ENCODE results near the gene KLC1.
A peak's percentile ranks its signal among the peaks of the same experiment; 100 is the strongest.

KLC1 gene

GRCh38 chr14:103624860-103625259 lies 4.2 kb upstream of the KLC1 start:
- DNase-seq (ENCODE audit: low spot score), result no peak
- TF ChIP-seq, protein P1, sequence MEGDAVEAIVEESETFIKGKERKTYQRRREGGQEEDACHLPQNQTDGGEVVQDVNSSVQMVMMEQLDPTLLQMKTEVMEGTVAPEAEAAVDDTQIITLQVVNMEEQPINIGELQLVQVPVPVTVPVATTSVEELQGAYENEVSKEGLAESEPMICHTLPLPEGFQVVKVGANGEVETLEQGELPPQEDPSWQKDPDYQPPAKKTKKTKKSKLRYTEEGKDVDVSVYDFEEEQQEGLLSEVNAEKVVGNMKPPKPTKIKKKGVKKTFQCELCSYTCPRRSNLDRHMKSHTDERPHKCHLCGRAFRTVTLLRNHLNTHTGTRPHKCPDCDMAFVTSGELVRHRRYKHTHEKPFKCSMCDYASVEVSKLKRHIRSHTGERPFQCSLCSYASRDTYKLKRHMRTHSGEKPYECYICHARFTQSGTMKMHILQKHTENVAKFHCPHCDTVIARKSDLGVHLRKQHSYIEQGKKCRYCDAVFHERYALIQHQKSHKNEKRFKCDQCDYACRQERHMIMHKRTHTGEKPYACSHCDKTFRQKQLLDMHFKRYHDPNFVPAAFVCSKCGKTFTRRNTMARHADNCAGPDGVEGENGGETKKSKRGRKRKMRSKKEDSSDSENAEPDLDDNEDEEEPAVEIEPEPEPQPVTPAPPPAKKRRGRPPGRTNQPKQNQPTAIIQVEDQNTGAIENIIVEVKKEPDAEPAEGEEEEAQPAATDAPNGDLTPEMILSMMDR (IDR thresholded peaks at IDR 0.05; ENCODE audit: borderline replicate concordance, control extremely low read depth, extremely low read depth, insufficient read depth, missing control alignments), result no peak
- in situ Hi-C loops (cut with MboI; ENCODE audit: low sequenced_read_pairs, unreplicated experiment), result no loop called here

- no peak for DNase-seq (ENCODE audit: low spot score)
- TF ChIP-seq, protein P1 (IDR thresholded peaks at IDR 0.05; ENCODE audit: borderline replicate concordance, control extremely low read depth, extremely low read depth, insufficient read depth, missing control alignments), result no peak
- in situ Hi-C loops (cut with MboI; ENCODE audit: low sequenced_read_pairs, unreplicated experiment), result no loop called here
Observed at GRCh38 chr14:103625356-103626095, 3.5 kb upstream of the KLC1 start.

- no peak for DNase-seq (ENCODE audit: low spot score)
- in situ Hi-C loops (cut with MboI; ENCODE audit: low sequenced_read_pairs, unreplicated experiment), result no loop called here
- TF ChIP-seq, protein P1 (IDR thresholded peaks at IDR 0.05; ENCODE audit: borderline replicate concordance, control extremely low read depth, extremely low read depth, insufficient read depth, missing control alignments), result no peak
Observed at GRCh38 chr14:103626146-103626850, 2.7 kb upstream of the KLC1 start.

- DNase-seq (ENCODE audit: low spot score), result no peak
- in situ Hi-C loops (cut with MboI; ENCODE audit: low sequenced_read_pairs, unreplicated experiment), result no loop called here
- TF ChIP-seq, protein P1 (IDR thresholded peaks at IDR 0.05; ENCODE audit: borderline replicate concordance, control extremely low read depth, extremely low read depth, insufficient read depth, missing control alignments), result no peak
Observed at GRCh38 chr14:103627073-103628025, 1.7 kb upstream of the KLC1 start.

DNA sequence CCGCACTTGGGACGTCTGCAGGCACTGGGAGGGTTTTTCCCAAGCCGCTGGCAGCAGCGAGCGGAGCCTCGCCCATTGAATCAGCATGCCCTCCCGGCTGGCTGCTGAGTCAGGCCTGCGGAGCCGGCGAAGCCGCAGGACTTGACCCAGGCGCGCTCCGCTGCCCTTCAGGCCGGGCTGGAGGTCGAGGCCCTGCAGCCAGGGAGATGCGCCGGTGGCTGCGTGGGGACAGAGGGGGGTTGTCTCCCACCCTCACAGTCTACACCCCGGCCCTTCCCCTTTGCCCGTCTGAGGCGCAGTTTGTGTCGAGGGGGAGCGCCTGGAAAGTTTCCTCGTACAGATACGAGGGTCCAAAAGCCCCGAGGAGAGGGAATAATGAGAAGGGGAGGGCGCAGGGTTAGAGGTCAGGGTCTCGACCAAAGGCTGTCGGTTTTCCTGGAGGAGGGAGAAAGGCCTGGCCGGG lies 759 bp upstream of the KLC1 start:
- DNase-seq (ENCODE audit: low spot score), result peak; percentile 60
- TF ChIP-seq, protein P1 (IDR thresholded peaks at IDR 0.05; ENCODE audit: borderline replicate concordance, control extremely low read depth, extremely low read depth, insufficient read depth, missing control alignments), result no peak
- in situ Hi-C loops (cut with MboI; ENCODE audit: low sequenced_read_pairs, unreplicated experiment), result no loop called here

DNA sequence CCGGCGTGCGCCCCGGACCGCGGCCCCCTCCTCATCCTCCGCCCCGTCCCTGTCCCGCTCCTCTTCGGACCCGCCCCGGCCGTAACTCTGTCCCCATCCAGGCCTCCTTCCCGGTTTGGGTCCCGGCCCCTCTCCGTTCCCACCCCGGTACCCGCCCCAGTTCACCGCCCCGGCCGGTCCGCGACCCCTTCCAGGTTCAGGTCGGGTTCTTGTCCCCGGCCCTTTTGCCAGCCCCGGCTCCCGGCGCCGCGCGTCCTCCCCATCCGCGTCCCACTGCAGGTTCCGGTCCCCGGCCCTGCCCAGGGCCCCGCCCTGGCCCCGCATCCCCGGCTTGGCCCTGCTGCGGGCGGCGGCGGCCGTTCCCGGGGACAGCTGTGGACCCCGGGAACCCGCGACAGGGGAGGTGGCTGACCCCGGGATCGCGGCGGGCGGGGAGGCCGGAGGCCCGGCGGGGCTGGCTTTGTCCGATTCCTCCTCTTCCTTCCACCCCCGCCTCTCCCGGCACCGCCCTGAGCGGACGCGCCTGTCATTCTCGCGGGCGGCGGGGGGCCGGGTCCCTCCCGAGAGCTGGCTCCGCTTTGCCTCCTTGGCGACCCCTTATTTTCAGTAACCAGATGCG lies 601 bp downstream of the KLC1 start:
- DNase-seq (ENCODE audit: low spot score), result peak; percentile 81
- in situ Hi-C loops (cut with MboI; ENCODE audit: low sequenced_read_pairs, unreplicated experiment), result no loop called here
- TF ChIP-seq, protein P1 (IDR thresholded peaks at IDR 0.05; ENCODE audit: borderline replicate concordance, control extremely low read depth, extremely low read depth, insufficient read depth, missing control alignments), result no peak
